HFFc6 (cell line): ENCODE measurements around the gene SDCBP2. TPM values are rescaled to one million over a fixed set of nuclear protein-coding genes. Genes with fewer than 3 reads are reported as not detected.

Source experiments
- DNase-seq: peaks from one replicate; pipeline ENCODE4 v3.0.0-alpha.2; 2018
- H3K27ac Mint-ChIP-seq: 2 replicates; pipeline ENCODE4 v1.8.0; 2020; ENCODE audit warnings: mild to moderate bottlenecking, mixed read lengths
- H3K27me3 Mint-ChIP-seq: 2 replicates; pipeline ENCODE4 v1.8.0; 2021; ENCODE audit warnings: mild to moderate bottlenecking, moderate library complexity, mixed read lengths; ENCODE audit not compliant: insufficient read depth
- H3K36me3 Mint-ChIP-seq: 2 replicates; pipeline ENCODE4 v1.8.0; 2021; ENCODE audit warnings: low read depth, mixed read lengths
- H3K4me1 Mint-ChIP-seq: 2 replicates; pipeline ENCODE4 v1.8.0; 2020; ENCODE audit warnings: low read depth, mixed read lengths
- H3K4me3 Mint-ChIP-seq: 2 replicates; pipeline ENCODE4 v1.8.0; 2020; ENCODE audit warnings: mild to moderate bottlenecking, moderate library complexity, mixed read lengths
- H3K9me3 Mint-ChIP-seq: 2 replicates; pipeline ENCODE4 v1.8.0; 2020; ENCODE audit warnings: mild to moderate bottlenecking, mixed read lengths
- total RNA-seq, 6 experiments: library from RNA; stranded (reverse); fragmentation: NEBNext Ultra II Directional; extraction: Animal tissue kit (Norgen Biotek cat#: 25700); gene quantifications; 2 replicates in 1 of 6; 3 replicates in 5 of 6; pipeline ENCODE4 v1.2.3, GENCODE V29; 2021
- TF ChIP-seq, protein P1 (sequence below): fragments of 200-600 bp; sonication (generic); IDR thresholded peaks from 2 replicates; pipeline ENCODE4 v1.5.0; 2021; ENCODE audit warnings: antibody characterized with exemption, mild to moderate bottlenecking

The SDCBP2 gene
- total RNA-seq, 6 experiments from 2014 or later, result 0.51 to 1.5 (median 0.76) TPM

DNA sequence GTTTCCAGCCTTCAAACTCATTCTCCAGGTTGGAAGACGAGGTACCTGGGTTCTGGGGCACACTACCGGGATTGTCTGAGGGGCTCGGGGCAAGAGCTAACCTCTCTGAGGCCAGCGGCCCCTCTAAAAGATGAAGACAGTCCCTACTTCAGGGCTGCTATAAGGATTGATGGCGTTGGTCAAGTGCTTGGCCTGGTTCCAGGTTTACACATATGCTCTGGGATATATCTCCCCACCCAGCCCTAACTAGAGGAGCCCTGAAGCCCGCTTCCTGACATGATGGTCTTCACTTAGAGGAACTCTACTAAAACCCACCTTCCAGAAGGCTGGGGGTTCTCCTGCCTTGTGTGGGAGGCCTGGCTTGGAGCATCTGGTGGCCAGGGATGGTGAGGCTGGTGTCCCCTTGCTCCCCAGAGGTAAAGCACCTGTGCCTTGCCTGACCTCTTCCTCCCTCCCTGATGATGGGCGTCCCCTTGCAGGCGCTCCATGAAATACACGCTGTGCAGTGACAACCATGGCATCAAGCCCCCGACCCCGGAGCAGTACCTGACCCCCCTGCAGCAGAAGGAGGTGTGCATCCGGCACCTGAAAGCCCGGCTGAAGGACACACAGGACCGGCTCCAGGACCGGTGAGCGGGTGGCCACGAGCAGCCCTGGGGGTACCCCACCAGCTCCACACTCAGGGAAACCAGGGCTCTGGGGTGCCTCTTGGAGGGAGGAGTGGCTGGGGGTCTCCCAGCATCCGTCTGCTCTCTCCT, 28.7 kb downstream of the SDCBP2 start:
- TF ChIP-seq, protein P1, sequence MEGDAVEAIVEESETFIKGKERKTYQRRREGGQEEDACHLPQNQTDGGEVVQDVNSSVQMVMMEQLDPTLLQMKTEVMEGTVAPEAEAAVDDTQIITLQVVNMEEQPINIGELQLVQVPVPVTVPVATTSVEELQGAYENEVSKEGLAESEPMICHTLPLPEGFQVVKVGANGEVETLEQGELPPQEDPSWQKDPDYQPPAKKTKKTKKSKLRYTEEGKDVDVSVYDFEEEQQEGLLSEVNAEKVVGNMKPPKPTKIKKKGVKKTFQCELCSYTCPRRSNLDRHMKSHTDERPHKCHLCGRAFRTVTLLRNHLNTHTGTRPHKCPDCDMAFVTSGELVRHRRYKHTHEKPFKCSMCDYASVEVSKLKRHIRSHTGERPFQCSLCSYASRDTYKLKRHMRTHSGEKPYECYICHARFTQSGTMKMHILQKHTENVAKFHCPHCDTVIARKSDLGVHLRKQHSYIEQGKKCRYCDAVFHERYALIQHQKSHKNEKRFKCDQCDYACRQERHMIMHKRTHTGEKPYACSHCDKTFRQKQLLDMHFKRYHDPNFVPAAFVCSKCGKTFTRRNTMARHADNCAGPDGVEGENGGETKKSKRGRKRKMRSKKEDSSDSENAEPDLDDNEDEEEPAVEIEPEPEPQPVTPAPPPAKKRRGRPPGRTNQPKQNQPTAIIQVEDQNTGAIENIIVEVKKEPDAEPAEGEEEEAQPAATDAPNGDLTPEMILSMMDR, result no peak
- Mint-ChIP-seq H3K4me3 (no peak overlapping the region), H3K27ac (peak overlapping the region; percentile 85; the same call in 1 of the 2 replicates), H3K9me3 (no peaks in the 10 kb centered on the region), H3K27me3 (no peaks in the 10 kb centered on the region; the same call in none of the 2 replicates), H3K36me3 (peaks cover 10% of the 10 kb centered on the region; the same call in 1 of the 2 replicates), H3K4me1 (peaks cover 13% of the 10 kb centered on the region)
- no peak for DNase-seq

DNA sequence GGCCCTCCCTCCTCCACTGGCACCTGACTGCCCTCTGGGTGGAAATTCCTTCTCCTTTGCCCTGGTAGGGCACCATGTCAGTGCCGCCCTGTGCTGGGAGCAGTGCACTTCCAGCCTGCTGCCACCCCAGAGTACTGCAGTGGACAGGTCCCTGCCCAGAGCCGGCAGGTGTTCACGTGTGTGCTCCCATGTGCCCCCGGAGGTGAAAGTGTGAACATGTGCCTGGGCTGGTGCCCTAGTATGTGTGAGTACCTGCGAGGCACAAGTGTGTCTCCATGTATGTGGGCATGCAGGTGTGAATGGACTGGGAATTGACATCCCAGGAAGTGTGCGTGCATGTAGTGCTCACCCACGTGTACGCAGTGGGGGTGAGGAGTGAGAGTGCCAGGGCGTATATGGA, 29.4 kb downstream of the SDCBP2 start:
- TF ChIP-seq, protein P1, result peak; percentile 64
- H3K9me3 Mint-ChIP-seq, result no peaks in the 10 kb centered on the region
- H3K27me3 Mint-ChIP-seq, result no peaks in the 10 kb centered on the region; the same call in none of the 2 replicates
- H3K36me3 Mint-ChIP-seq, result peaks cover 7% of the 10 kb centered on the region; the same call in 1 of the 2 replicates
- peaks cover 13% of the 10 kb centered on the region for H3K4me1 Mint-ChIP-seq
- H3K27ac Mint-ChIP-seq, result no peak overlapping the region
- no peak for DNase-seq
- no peak overlapping the region for H3K4me3 Mint-ChIP-seq

DNA sequence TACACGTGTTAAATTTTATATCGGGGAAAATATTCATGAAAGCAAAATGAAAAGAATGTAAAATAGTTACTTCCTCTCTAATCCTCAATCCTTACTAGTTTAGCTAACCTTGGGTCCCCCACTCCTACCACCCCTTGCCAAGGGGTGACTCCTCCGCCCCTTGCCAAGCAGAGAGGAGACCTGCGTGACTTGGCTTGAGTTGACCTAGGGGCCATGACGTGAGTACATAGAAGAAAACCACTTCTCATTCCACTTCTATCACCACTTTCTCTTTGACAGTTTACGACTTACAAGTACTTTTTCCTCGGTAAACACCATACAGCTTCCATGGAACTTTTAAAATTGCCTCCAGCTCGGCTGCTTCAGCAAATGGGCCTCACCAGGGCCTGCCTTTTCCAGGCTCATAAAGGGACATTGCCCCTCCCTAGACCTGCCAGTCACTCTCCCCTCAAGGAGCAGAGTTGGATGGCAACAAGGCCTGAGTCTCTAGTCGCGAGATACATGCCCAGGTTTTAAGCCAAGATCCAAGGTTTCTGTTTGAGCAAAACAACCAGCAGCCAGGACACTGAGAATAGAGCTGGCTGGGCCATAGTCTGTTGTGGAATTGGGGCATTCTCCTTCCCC, 29.9 kb downstream of the SDCBP2 start:
- no peaks in the 10 kb centered on the region for H3K9me3 Mint-ChIP-seq
- TF ChIP-seq, protein P1, result no peak
- no peak for DNase-seq
- no peaks in the 10 kb centered on the region; the same call in none of the 2 replicates for H3K27me3 Mint-ChIP-seq
- H3K27ac Mint-ChIP-seq, result no peak overlapping the region; the same call in 1 of the 2 replicates
- peaks cover 13% of the 10 kb centered on the region for H3K4me1 Mint-ChIP-seq
- peaks cover 2% of the 10 kb centered on the region; the same call in 1 of the 2 replicates for H3K36me3 Mint-ChIP-seq
- H3K4me3 Mint-ChIP-seq, result no peak overlapping the region

DNA sequence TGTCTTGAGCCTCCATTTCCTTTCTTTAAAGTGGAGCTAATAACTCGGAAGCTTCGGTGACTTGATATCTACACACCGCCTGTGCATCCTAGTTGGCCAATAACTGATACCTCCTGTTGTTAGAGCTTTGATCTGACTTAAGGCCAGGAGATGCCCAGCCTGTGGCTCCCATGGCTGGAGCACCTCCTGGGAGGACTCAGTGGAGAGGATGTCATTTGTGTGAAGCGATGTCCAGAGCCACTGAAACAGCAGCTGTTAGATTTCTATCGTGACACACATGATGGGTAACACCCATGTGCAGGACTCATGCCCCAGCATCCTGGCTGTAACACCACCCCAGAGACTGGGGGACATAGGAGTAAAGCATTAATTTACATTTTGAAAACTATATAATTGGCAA, 30.8 kb downstream of the SDCBP2 start:
- Mint-ChIP-seq H3K9me3 (no peaks in the 10 kb centered on the region), H3K4me1 (peaks cover 13% of the 10 kb centered on the region), H3K36me3 (no peaks in the 10 kb centered on the region; the same call in 1 of the 2 replicates), H3K27me3 (no peaks in the 10 kb centered on the region; the same call in none of the 2 replicates), H3K27ac (no peak overlapping the region), H3K4me3 (no peak overlapping the region)
- DNase-seq, result no peak
- TF ChIP-seq, protein P1, result no peak

DNA sequence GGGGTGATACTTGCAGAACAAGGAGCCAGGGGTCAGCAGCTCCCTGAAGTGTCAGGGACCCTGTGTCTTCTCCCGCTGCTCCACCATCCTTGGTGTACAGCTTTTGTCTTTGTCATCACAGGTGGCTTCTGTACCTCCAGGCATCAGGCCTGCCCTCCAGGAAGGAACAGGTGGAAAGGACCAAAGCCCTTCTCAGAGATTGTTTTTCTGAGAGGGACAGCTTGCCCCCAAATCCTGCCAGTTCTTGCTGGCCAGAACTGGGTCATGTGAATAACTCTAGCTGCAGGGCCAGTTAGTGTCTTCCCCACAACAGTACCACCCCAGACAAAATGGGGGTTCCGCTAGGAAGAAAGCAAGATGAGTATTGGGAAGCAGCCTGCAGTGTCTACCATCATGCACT, 31.5 kb downstream of the SDCBP2 start:
- Mint-ChIP-seq H3K4me1 (peaks cover 13% of the 10 kb centered on the region), H3K36me3 (no peaks in the 10 kb centered on the region; the same call in 1 of the 2 replicates), H3K4me3 (no peak overlapping the region), H3K9me3 (no peaks in the 10 kb centered on the region), H3K27me3 (no peaks in the 10 kb centered on the region; the same call in none of the 2 replicates), H3K27ac (no peak overlapping the region)
- no peak for DNase-seq
- TF ChIP-seq, protein P1, result no peak
